K562 (cell line): ENCODE measurements around the gene SLC5A6. TPM values are rescaled to one million over a fixed set of nuclear protein-coding genes. Genes with fewer than 3 reads are reported as not detected.

ENCODE experiments used
- ATAC-seq: fragments of 200-7000 bp; cut with Tn5 transposase; 3 replicates; pipeline ENCODE4 v1.9.1; 2020; ENCODE audit warnings: moderate library complexity
- BruUV-seq: library from RNA; stranded (reverse); fragments of 400-500 nt; replicated peaks from 2 replicates; lab custom pipeline; 2021; lab: Mats Ljungman, UMichigan
- CTCF ChIA-PET: fragments of 300-600 bp; formaldehyde crosslinking; extraction: SDS; loops from one replicate; lab custom pipeline; 2021; ENCODE audit warnings: low intra/inter-chr PET ratio; lab: Yijun Ruan, JAX
- POLR2A ChIA-PET: fragments of 300-600, 350-650 bp; sonication (Branson Sonifier 250); formaldehyde crosslinking; extraction: SDS; loops from one replicate; lab custom pipeline; 2021; ENCODE audit warnings: antibody characterized with exemption, inconsistent platforms; lab: Yijun Ruan, JAX
- DNase-seq, 4 experiments: peaks; one replicate each; pipeline versions ENCODE4 v3.0.0 to v3.0.0-alpha.2; 2011 to 2018; ENCODE audit warnings: low spot score in 3 of 4, mixed read lengths in 3 of 4; ENCODE audit errors: extremely low read depth in 1 of 4
- FAIRE-seq: peaks from 2 replicates; lab custom pipeline; 2011; peaks lifted over from hg19 to GRCh38; lab: Jason Lieb, UNC
- H2AFZ ChIP-seq: 2 replicates; pipeline ENCODE4 v1.6.0; 2011; ENCODE audit warnings: low read depth, low read length, control low read depth, inconsistent platforms
- H3K27ac ChIP-seq: fragments of 200-600 bp; 3 replicates; pipeline ENCODE4 v1.8.0; 2011; ENCODE audit warnings: low read depth, mild to moderate bottlenecking, control low read depth, inconsistent platforms, low read length, moderate library complexity, mixed read lengths; ENCODE audit errors: extremely low read depth
- H3K27me3 ChIP-seq, 2 experiments: fragments of 300-600 bp in 1 of 2; 2 replicates in 1 of 2; 3 replicates in 1 of 2; pipeline versions ENCODE4 v1.6.0 to v1.8.0; 2011; ENCODE audit warnings: inconsistent platforms in 2 of 2, low read length in 2 of 2, mild to moderate bottlenecking in 1 of 2, mixed read lengths in 1 of 2, moderate library complexity in 1 of 2; ENCODE audit not compliant: control insufficient read depth in 2 of 2, insufficient read depth in 2 of 2
- H3K36me3 ChIP-seq: fragments of 300-600 bp; 3 replicates; pipeline ENCODE4 v1.8.0; 2011; ENCODE audit warnings: mild to moderate bottlenecking, low read length, inconsistent platforms; ENCODE audit not compliant: control insufficient read depth, insufficient read depth
- H3K4me1 ChIP-seq, 2 experiments: fragments of 200-600 bp in 1 of 2; replicated peaks in 1 of 2; 2 replicates in 1 of 2; 3 replicates in 1 of 2; pipeline versions ENCODE4 v1.5.1 to v1.8.0; 2011; ENCODE audit warnings: inconsistent platforms in 2 of 2, low read length in 2 of 2, mild to moderate bottlenecking in 1 of 2, mixed read lengths in 1 of 2, moderate library complexity in 1 of 2; ENCODE audit not compliant: control insufficient read depth in 2 of 2, insufficient read depth in 2 of 2
- H3K4me2 ChIP-seq: 2 replicates; pipeline ENCODE4 v1.6.1; 2011; ENCODE audit warnings: low read length, control low read depth, inconsistent platforms, mixed read lengths; ENCODE audit not compliant: insufficient read depth
- H3K4me3 ChIP-seq: fragments of 200-600 bp; sonication (generic), shearing (Covaris generic); 2 replicates; pipeline ENCODE4 v1.5.1; 2016; ENCODE audit warnings: control low read depth, inconsistent platforms
- H3K79me2 ChIP-seq: fragments of 200-600 bp; 3 replicates; pipeline ENCODE4 v1.8.0; 2011; ENCODE audit warnings: low read length, inconsistent platforms; ENCODE audit not compliant: control insufficient read depth, insufficient read depth
- H3K9ac ChIP-seq, 2 experiments: 2 replicates each; pipeline versions ENCODE4 v1.6.0 to v1.6.1; 2011; ENCODE audit warnings: low read depth in 2 of 2, low read length in 2 of 2, control low read depth in 1 of 2, inconsistent platforms in 1 of 2, mild to moderate bottlenecking in 1 of 2, mixed read lengths in 1 of 2; ENCODE audit not compliant: insufficient read depth in 1 of 2
- H3K9me1 ChIP-seq: one replicate; pipeline ENCODE4 v1.6.0; 2011; ENCODE audit warnings: inconsistent platforms, mild to moderate bottlenecking, low read length, moderate library complexity; ENCODE audit not compliant: control insufficient read depth, insufficient read depth
- H3K9me3 ChIP-seq: replicated peaks from 2 replicates; pipeline ENCODE4 v1.5.1; 2011; ENCODE audit warnings: low read depth, low read length, inconsistent platforms; ENCODE audit not compliant: control insufficient read depth, insufficient read depth
- H4K20me1 ChIP-seq: replicated peaks from 2 replicates; pipeline ENCODE4 v1.6.1; 2011; ENCODE audit warnings: low read length, inconsistent platforms, mixed read lengths; ENCODE audit not compliant: control insufficient read depth, insufficient read depth
- BCL6 ChIP-seq: fragments of 250-450 bp; sonication (Bioruptor Pico); IDR thresholded peaks from 2 replicates; pipeline ENCODE4 v1.4.0; 2020
- PATZ1 ChIP-seq: fragments of 250-450 bp; sonication (Bioruptor Pico); IDR thresholded peaks from 2 replicates; pipeline ENCODE4 v1.5.0; 2020; ENCODE audit warnings: mild to moderate bottlenecking, borderline replicate concordance
- PHTF2 ChIP-seq: fragments of 250-450 bp; sonication (Bioruptor Pico); IDR thresholded peaks from 2 replicates; pipeline ENCODE4 v1.5.0; 2021; ENCODE audit warnings: mild to moderate bottlenecking
- SMARCC2 ChIP-seq: fragments of 450-650 bp; IDR thresholded peaks from 2 replicates; pipeline ENCODE4 v1.6.1; 2017; ENCODE audit warnings: antibody characterized with exemption, moderate library complexity, mild to moderate bottlenecking, low read depth
- SRSF9 ChIP-seq: fragments of 200-400 bp; formaldehyde crosslinking; IDR thresholded peaks from 2 replicates; pipeline ENCODE4 v1.6.1; 2017; ENCODE audit warnings: low read depth, low read length, borderline replicate concordance
- TFAM ChIP-seq: fragments of 250-450 bp; sonication (Bioruptor Pico); conservative IDR thresholded peaks from 2 replicates; pipeline ENCODE4 v1.5.0; 2021; ENCODE audit warnings: mild to moderate bottlenecking, moderate library complexity
- ZNF282 ChIP-seq: sonication (generic); formaldehyde crosslinking; IDR thresholded peaks from 2 replicates; pipeline ENCODE4 v1.8.1; 2023; ENCODE audit warnings: missing genetic modification reagents
- WGBS: fragments of 100-300 bp; shearing (Covaris generic); methylation state at CpG from one replicate; pipeline ENCODE4 v1.1.6; 2016; ENCODE audit warnings: low coverage, mixed read lengths; ENCODE audit not compliant: insufficient coverage; ENCODE audit errors: missing lambda C conversion rate; 5-methylcytosine and 5-hydroxymethylcytosine counted together
- in situ Hi-C: fragments of 300-500 bp; cut with MboI; formaldehyde crosslinking; loops from 4 replicates; pipeline ENCODE4 v1.15.0; 2018; ENCODE audit warnings: inconsistent platforms, mixed read lengths
- intact Hi-C: fragments of 100-400 bp; cut with micrococcal nuclease; formaldehyde crosslinking; loops from 2 replicates; pipeline ENCODE4 v1.14.2; 2022
- polyA plus RNA-seq, 8 experiments: library from polyadenylated mRNA; depleted of rRNA in 4 of 8; stranded (reverse) in 5 of 8; unstranded in 3 of 8; fragments of >200 nt; fragmentation: Nextera tagmentation in 2 of 8; fragmentation: Illumina TruSeq in 1 of 8; extraction: Ambion mirVana in 2 of 8; extraction: Trizol in 1 of 8; gene quantifications; 2 replicates each; pipeline versions ENCODE4 v1.2.1 to v1.2.3, GENCODE V29; 2011 to 2014; ENCODE audit warnings: inconsistent platforms in 1 of 8, missing spikeins in 1 of 8
- total RNA-seq, 7 experiments: library from RNA; depleted of rRNA in 6 of 7; stranded (reverse); fragments of >200 nt in 6 of 7; fragmentation: Illumina TruSeq in 2 of 7; extraction: Trizol in 2 of 7; gene quantifications; 2 replicates each; pipeline versions ENCODE4 v1.2.1 to v1.2.3, GENCODE V29; 2011 to 2021; ENCODE audit warnings: low replicate concordance in 1 of 7
- TF ChIP-seq, protein P1 (sequence below): fragments of 250-450 bp; sonication (Bioruptor Pico); IDR thresholded peaks from 2 replicates; pipeline ENCODE4 v1.5.0; 2022; ENCODE audit warnings: mild to moderate bottlenecking

SLC5A6 gene
- total and polyA plus RNA-seq, 9 of the 15 experiments (the other 6 are each of a cell fraction or from before 2014, with no cell fraction given), result 32.6 to 137 (median 107) TPM

GRCh38 chr2:27175330-27175729 is 36.7 kb downstream of the SLC5A6 start:
- Histone ChIP-seq H4K20me1 (no peaks in the 10 kb centered on the region), H3K4me3 (no peak overlapping the region), H3K36me3 (no peaks in the 10 kb centered on the region), H2AFZ (no peak overlapping the region), H3K9me1 (no peaks in the 10 kb centered on the region), H3K9ac (no peak overlapping the region), H3K4me1 (peaks cover 3 to 6% of the 10 kb centered on the region in 2 experiments; a peak in 3 of 5 replicates), H3K9me3 (no peaks in the 10 kb centered on the region), H3K27me3 (peaks cover 17 to 42% of the 10 kb centered on the region in 2 experiments; a peak in 4 of 5 replicates), H3K4me2 (no peak overlapping the region), H3K27ac (no peak overlapping the region), H3K79me2 (no peaks in the 10 kb centered on the region)
- CTCF ChIA-PET, result no interaction called here
- DNase-seq, result no peak
- POLR2A ChIA-PET, result interaction anchor here (0.6 to 1.9 kb wide), 4 partner anchors 11 to 77 kb away, joined by 3 to 8 read pairs (median 4); no protein-coding TSS in a partner anchor
- WGBS, result 8% methylated on average over 6 of the region's 8 CpGs
- FAIRE-seq, result no peak
- intact Hi-C loops (no loop called here), in situ Hi-C loops (no loop called here)
- BruUV-seq, result no TSS peak
- ATAC-seq, result no peak
- TF ChIP-seq SRSF9 (no peak), SMARCC2 (no peak), BCL6 (CRISPR knock-in tag) (no peak), ZNF282 (no peak), TFAM (CRISPR knock-in tag) (no peak), PHTF2 (CRISPR knock-in tag) (no peak), PATZ1 (CRISPR knock-in tag) (no peak)
- TF ChIP-seq, protein P1, sequence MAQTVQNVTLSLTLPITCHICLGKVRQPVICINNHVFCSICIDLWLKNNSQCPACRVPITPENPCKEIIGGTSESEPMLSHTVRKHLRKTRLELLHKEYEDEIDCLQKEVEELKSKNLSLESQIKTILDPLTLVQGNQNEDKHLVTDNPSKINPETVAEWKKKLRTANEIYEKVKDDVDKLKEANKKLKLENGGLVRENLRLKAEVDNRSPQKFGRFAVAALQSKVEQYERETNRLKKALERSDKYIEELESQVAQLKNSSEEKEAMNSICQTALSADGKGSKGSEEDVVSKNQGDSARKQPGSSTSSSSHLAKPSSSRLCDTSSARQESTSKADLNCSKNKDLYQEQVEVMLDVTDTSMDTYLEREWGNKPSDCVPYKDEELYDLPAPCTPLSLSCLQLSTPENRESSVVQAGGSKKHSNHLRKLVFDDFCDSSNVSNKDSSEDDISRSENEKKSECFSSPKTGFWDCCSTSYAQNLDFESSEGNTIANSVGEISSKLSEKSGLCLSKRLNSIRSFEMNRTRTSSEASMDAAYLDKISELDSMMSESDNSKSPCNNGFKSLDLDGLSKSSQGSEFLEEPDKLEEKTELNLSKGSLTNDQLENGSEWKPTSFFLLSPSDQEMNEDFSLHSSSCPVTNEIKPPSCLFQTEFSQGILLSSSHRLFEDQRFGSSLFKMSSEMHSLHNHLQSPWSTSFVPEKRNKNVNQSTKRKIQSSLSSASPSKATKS (CRISPR knock-in tag), result no peak
